Calu3 (cell line): ENCODE measurements around the gene PCDH9. TPM values are rescaled to one million over a fixed set of nuclear protein-coding genes. Genes with fewer than 3 reads are reported as not detected.

Experiments
- BruUV-seq: library from RNA; stranded (reverse); fragments of 400-500 nt; replicated peaks from 2 replicates; lab custom pipeline; 2021; lab: Mats Ljungman, UMichigan
- CTCF ChIA-PET: fragments of 300-600 bp; sonication (Branson Sonifier 250); formaldehyde crosslinking; loops from one replicate; lab custom pipeline; 2022; ENCODE audit warnings: antibody characterized with exemption; lab: Charles Lee
- DNase-seq: peaks from one replicate; pipeline ENCODE4 v3.0.0; 2022
- H3K27ac Mint-ChIP-seq: one replicate; pipeline ENCODE4 v1.8.0; 2022; ENCODE audit warnings: mixed read lengths; ENCODE audit not compliant: unreplicated experiment
- H3K27me3 Mint-ChIP-seq: one replicate; pipeline ENCODE4 v1.8.0; 2022; ENCODE audit warnings: mixed read lengths; ENCODE audit not compliant: unreplicated experiment
- H3K36me3 Mint-ChIP-seq: one replicate; pipeline ENCODE4 v1.8.0; 2022; ENCODE audit warnings: mild to moderate bottlenecking, moderate library complexity, mixed read lengths; ENCODE audit not compliant: insufficient read depth, unreplicated experiment
- H3K4me1 Mint-ChIP-seq: one replicate; pipeline ENCODE4 v1.8.0; 2022; ENCODE audit warnings: mild to moderate bottlenecking, low read depth, mixed read lengths; ENCODE audit not compliant: unreplicated experiment
- H3K4me3 Mint-ChIP-seq: one replicate; pipeline ENCODE4 v1.8.0; 2022; ENCODE audit warnings: mild to moderate bottlenecking, low read depth, moderate library complexity, mixed read lengths; ENCODE audit not compliant: unreplicated experiment
- H3K9me3 Mint-ChIP-seq: one replicate; pipeline ENCODE4 v1.8.0; 2022; ENCODE audit warnings: low read depth, mixed read lengths; ENCODE audit not compliant: unreplicated experiment
- intact Hi-C: fragments of 100-400 bp; cut with micrococcal nuclease; formaldehyde crosslinking; loops from one replicate; pipeline ENCODE4 v1.10.0; 2022; ENCODE audit not compliant: unreplicated experiment
- total RNA-seq: library from RNA; stranded (reverse); gene quantifications from 2 replicates; pipeline ENCODE4 v1.2.3, GENCODE V29; 2022
- TF ChIP-seq, protein P1 (sequence below): fragments of 200-600 bp; IDR thresholded peaks from one replicate; pipeline ENCODE4 v1.8.0; 2022; ENCODE audit warnings: antibody characterized with exemption; ENCODE audit not compliant: unreplicated experiment

PCDH9 gene
- total RNA-seq, 1 experiment from 2014 or later: 1.3 TPM

DNA sequence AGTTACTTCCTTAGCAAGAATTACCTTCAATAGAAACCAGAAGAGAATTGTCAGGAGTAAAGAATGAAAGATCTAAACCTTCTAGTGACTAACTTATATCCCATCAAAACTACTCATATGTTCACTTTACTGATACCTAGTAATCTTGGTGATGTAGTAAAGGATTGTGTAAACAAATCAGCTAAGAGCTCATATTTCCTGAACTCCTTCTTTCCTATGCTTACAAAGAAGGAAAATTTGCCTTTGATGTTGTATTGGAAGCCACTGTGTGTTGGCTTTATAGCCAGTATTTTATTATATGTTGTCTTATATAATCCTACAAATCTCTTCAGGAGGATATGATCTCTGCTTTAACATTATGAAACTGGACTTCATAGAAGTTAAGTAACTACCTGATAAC is 671.0 kb downstream of the PCDH9 start:
- H3K4me1 Mint-ChIP-seq: no peaks in the 10 kb centered on the region
- intact Hi-C loops: no loop called here
- no peaks in the 10 kb centered on the region for H3K9me3 Mint-ChIP-seq
- DNase-seq: no peak
- no peak overlapping the region for H3K4me3 Mint-ChIP-seq
- no peaks in the 10 kb centered on the region for H3K36me3 Mint-ChIP-seq
- no peaks in the 10 kb centered on the region for H3K27me3 Mint-ChIP-seq
- TF ChIP-seq, protein P1, sequence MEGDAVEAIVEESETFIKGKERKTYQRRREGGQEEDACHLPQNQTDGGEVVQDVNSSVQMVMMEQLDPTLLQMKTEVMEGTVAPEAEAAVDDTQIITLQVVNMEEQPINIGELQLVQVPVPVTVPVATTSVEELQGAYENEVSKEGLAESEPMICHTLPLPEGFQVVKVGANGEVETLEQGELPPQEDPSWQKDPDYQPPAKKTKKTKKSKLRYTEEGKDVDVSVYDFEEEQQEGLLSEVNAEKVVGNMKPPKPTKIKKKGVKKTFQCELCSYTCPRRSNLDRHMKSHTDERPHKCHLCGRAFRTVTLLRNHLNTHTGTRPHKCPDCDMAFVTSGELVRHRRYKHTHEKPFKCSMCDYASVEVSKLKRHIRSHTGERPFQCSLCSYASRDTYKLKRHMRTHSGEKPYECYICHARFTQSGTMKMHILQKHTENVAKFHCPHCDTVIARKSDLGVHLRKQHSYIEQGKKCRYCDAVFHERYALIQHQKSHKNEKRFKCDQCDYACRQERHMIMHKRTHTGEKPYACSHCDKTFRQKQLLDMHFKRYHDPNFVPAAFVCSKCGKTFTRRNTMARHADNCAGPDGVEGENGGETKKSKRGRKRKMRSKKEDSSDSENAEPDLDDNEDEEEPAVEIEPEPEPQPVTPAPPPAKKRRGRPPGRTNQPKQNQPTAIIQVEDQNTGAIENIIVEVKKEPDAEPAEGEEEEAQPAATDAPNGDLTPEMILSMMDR: no peak
- H3K27ac Mint-ChIP-seq: no peak overlapping the region
- BruUV-seq: no TSS peak
- CTCF ChIA-PET: no interaction called here

DNA sequence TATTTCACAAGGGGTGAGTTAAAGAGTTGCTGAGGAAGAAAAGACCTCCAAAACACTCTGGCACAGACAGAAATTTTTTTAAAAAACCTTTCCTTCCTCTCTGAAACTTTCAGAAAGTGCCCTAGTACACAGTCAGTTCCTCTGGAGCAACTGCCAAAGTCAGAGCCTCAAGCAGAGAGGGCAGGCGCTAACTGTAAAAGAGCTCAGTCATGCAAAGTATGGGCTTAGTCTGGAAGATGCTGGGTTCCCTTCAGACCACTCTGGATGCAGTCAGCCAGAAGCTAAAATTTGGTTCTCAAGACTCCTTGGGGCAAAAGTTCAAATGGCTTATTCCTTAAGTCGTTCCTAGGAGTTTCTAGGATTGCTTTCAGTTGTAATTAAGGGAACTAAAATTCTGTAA is 671.6 kb downstream of the PCDH9 start:
- no peak for DNase-seq
- BruUV-seq: no TSS peak
- Mint-ChIP-seq H3K4me1 (no peaks in the 10 kb centered on the region), H3K27me3 (no peaks in the 10 kb centered on the region), H3K9me3 (no peaks in the 10 kb centered on the region), H3K4me3 (no peak overlapping the region), H3K27ac (no peak overlapping the region), H3K36me3 (no peaks in the 10 kb centered on the region)
- TF ChIP-seq, protein P1: no peak
- CTCF ChIA-PET: no interaction called here
- intact Hi-C loops: no loop called here

DNA sequence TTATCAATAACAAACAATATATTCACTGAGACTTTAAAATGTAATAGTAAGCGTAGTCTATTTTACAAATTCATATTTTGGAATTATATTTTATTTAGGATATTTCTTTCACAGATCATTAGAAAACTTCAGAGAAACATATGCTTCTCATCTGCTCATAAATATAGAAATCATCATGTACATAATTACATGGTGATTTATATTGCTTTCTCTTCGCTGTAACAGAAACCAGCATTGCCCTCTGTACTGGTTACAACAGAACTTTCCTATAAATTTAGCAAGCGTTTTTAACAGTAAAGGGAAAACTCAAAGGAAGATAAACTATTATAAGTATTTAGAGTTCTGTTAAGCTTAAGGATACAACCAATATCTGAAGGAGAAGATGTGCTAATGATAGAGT is 672.8 kb downstream of the PCDH9 start:
- no peak overlapping the region for H3K4me3 Mint-ChIP-seq
- CTCF ChIA-PET: no interaction called here
- no peaks in the 10 kb centered on the region for H3K36me3 Mint-ChIP-seq
- intact Hi-C loops: no loop called here
- no peak for DNase-seq
- TF ChIP-seq, protein P1: no peak
- H3K27me3 Mint-ChIP-seq: no peaks in the 10 kb centered on the region
- no peak overlapping the region for H3K27ac Mint-ChIP-seq
- BruUV-seq: no TSS peak
- H3K9me3 Mint-ChIP-seq: peaks cover 4% of the 10 kb centered on the region
- no peaks in the 10 kb centered on the region for H3K4me1 Mint-ChIP-seq

DNA sequence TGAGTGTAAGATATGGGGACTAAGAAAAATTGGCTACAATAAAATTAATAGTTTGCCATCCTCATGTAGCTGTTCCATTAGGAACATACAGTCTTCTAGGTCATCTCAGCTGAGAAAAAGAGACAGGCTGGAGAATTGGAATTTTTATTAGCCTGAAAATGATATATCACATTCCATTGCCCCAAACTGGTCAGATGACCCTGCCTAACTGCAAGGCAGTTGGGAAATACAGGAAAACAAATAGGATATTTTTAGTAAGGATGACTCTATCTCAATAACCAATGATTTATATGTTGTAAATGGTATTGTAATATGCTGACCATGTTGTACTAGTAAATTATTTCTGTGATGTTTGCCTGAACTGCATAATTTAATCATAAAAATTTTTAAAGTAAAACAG is 673.8 kb downstream of the PCDH9 start:
- TF ChIP-seq, protein P1: no peak
- no peak overlapping the region for H3K4me3 Mint-ChIP-seq
- peaks cover 5% of the 10 kb centered on the region for H3K9me3 Mint-ChIP-seq
- DNase-seq: no peak
- CTCF ChIA-PET: no interaction called here
- no TSS peak for BruUV-seq
- intact Hi-C loops: no loop called here
- H3K4me1 Mint-ChIP-seq: no peaks in the 10 kb centered on the region
- H3K36me3 Mint-ChIP-seq: no peaks in the 10 kb centered on the region
- H3K27ac Mint-ChIP-seq: no peak overlapping the region
- no peaks in the 10 kb centered on the region for H3K27me3 Mint-ChIP-seq
